Peyer's patch (tissue), 4 donors: ENCODE data around the gene SNX3. TPM values are rescaled to one million over a fixed set of nuclear protein-coding genes. Genes with fewer than 3 reads are reported as not detected.

ENCODE experiments used
- small RNA-seq, 2 donors: library from RNA; depleted of rRNA; stranded (forward); fragments of <200 nt; gene quantifications; one replicate each; pipeline ENCODE3, GENCODE V24; 2016
- total RNA-seq, 4 donors: library from RNA; depleted of rRNA; stranded (reverse); fragments of >200 nt; gene quantifications; one replicate each; pipeline ENCODE4 v1.1.0, GENCODE V29; 2016

Gene SNX3
- total RNA-seq, 4 donors from 2014 or later, result 71.0 to 110 (median 96.8) TPM

Small RNAs within 50 kb of the gene (small RNA-seq; reads per million reads assigned to genes)
- gene RNA5SP212 (0 reads per million in 2 donors), gene RNU6-1144P (0 reads per million in 2 donors), gene Z98742.2 (0 reads per million in 2 donors)

Other genes with a start within 250 kb of the SNX3 start
- 10 to 100 TPM; 25.6 to 47.0 (median 36.6) TPM for gene OSTM1, start 186.3 kb downstream of the SNX3 start, total RNA-seq
- gene NR2E1, start 95.0 kb downstream of the SNX3 start, total RNA-seq, result not detected
- gene AFG1L, start 34.0 kb upstream of the SNX3 start, total RNA-seq, result 10 to 100 TPM in 1 of 4 donors, 1 to 10 TPM in 3; 6.0 to 15.1 (median 8.1) TPM